ENCODE results near the gene B3GLCT.

The B3GLCT gene

DNA sequence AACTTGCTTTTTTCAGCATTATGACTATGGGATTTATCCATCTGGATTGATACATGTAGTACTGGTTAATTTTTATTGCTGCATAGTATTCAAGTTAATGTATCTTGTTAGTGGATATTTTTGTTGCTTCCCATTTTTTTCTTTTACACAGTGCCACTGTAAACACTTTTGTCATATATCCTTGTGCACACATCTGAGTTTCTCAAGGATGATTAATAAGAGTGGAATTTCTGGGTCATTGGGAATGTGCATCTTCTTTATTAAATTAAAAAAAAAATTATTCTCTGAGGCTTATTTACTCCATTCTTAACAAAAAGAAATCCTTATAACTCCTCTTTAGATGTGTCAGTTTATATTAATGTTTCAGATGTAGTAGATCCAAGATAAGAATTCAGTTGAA is 27.3 kb downstream of the B3GLCT start:
- H3K27me3 ChIP-seq (replicated peaks; ENCODE audit: insufficient read depth, low read length) = no peaks in the 10 kb centered on the region
- no peaks in the 10 kb centered on the region for H3K9me2 ChIP-seq (replicated peaks; ENCODE audit: insufficient read depth, low read length)
- TF ChIP-seq, protein P1, sequence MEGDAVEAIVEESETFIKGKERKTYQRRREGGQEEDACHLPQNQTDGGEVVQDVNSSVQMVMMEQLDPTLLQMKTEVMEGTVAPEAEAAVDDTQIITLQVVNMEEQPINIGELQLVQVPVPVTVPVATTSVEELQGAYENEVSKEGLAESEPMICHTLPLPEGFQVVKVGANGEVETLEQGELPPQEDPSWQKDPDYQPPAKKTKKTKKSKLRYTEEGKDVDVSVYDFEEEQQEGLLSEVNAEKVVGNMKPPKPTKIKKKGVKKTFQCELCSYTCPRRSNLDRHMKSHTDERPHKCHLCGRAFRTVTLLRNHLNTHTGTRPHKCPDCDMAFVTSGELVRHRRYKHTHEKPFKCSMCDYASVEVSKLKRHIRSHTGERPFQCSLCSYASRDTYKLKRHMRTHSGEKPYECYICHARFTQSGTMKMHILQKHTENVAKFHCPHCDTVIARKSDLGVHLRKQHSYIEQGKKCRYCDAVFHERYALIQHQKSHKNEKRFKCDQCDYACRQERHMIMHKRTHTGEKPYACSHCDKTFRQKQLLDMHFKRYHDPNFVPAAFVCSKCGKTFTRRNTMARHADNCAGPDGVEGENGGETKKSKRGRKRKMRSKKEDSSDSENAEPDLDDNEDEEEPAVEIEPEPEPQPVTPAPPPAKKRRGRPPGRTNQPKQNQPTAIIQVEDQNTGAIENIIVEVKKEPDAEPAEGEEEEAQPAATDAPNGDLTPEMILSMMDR (IDR thresholded peaks at IDR 0.05; ENCODE audit: low read length) = no peak
- TF ChIP-seq EZH2phosphoT487 (IDR thresholded peaks at IDR 0.05; ENCODE audit: low read length) (no peak), EZH2 (optimal IDR thresholded peaks at IDR 0.05; ENCODE audit: low read depth, low read length) (no peak)
- no peaks in the 10 kb centered on the region for H3K4me1 ChIP-seq (ENCODE audit: low read length)
- no peak overlapping the region for H3K4me3 ChIP-seq (ENCODE audit: low read length)
- no peaks in the 10 kb centered on the region for H3F3A ChIP-seq (ENCODE audit: insufficient read depth, low read length)
- H4K20me1 ChIP-seq (ENCODE audit: insufficient read depth, low read length) = no peaks in the 10 kb centered on the region
- no peak overlapping the region for H2AFZ ChIP-seq (ENCODE audit: low read length)
- no peak overlapping the region for H3K4me2 ChIP-seq (ENCODE audit: low read depth, low read length)
- no peak overlapping the region for H3K9ac ChIP-seq (ENCODE audit: low read length)
- H3K27ac ChIP-seq (ENCODE audit: low read length) = no peak overlapping the region
- no peaks in the 10 kb centered on the region for H3K36me3 ChIP-seq (replicated peaks; ENCODE audit: insufficient read depth, low read length)
- no peaks in the 10 kb centered on the region for H3K79me2 ChIP-seq (ENCODE audit: low read length)
- no peaks in the 10 kb centered on the region for H3K9me3 ChIP-seq (replicated peaks; ENCODE audit: insufficient read depth, low read length)
- DNase-seq = no peak

DNA sequence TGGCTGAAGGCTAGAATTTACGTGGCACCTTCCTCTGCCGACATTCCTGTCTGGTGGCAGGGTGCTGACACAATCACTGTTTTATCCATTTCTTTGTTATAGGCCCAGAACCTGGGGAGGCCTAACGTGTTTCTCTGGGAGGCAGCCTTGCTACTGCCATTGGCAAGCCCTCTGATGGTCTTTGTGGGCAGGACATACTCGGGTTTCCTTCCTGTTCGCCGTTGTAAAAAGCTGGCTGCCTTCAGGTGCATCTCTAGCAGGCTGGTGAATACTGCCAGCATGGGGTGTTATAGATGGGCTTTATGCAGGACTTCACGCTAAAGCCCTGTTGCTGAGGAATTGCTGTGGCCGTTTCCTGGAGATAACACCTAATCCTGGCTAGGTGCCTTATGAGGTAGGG is 28.1 kb downstream of the B3GLCT start:
- Histone ChIP-seq H3K79me2 (ENCODE audit: low read length) (no peaks in the 10 kb centered on the region), H3K9me3 (replicated peaks; ENCODE audit: insufficient read depth, low read length) (no peaks in the 10 kb centered on the region), H3K4me1 (ENCODE audit: low read length) (no peaks in the 10 kb centered on the region), H2AFZ (ENCODE audit: low read length) (no peak overlapping the region), H3K27ac (ENCODE audit: low read length) (no peak overlapping the region), H3K9ac (ENCODE audit: low read length) (no peak overlapping the region), H3K4me2 (ENCODE audit: low read depth, low read length) (no peak overlapping the region), H3K27me3 (replicated peaks; ENCODE audit: insufficient read depth, low read length) (no peaks in the 10 kb centered on the region), H3K9me2 (replicated peaks; ENCODE audit: insufficient read depth, low read length) (no peaks in the 10 kb centered on the region), H3F3A (ENCODE audit: insufficient read depth, low read length) (no peaks in the 10 kb centered on the region), H3K4me3 (ENCODE audit: low read length) (no peak overlapping the region), H4K20me1 (ENCODE audit: insufficient read depth, low read length) (no peaks in the 10 kb centered on the region), H3K36me3 (replicated peaks; ENCODE audit: insufficient read depth, low read length) (no peaks in the 10 kb centered on the region)
- DNase-seq = no peak
- TF ChIP-seq, protein P1 (IDR thresholded peaks at IDR 0.05; ENCODE audit: low read length) = no peak
- TF ChIP-seq EZH2phosphoT487 (IDR thresholded peaks at IDR 0.05; ENCODE audit: low read length) (no peak), EZH2 (optimal IDR thresholded peaks at IDR 0.05; ENCODE audit: low read depth, low read length) (no peak)

DNA sequence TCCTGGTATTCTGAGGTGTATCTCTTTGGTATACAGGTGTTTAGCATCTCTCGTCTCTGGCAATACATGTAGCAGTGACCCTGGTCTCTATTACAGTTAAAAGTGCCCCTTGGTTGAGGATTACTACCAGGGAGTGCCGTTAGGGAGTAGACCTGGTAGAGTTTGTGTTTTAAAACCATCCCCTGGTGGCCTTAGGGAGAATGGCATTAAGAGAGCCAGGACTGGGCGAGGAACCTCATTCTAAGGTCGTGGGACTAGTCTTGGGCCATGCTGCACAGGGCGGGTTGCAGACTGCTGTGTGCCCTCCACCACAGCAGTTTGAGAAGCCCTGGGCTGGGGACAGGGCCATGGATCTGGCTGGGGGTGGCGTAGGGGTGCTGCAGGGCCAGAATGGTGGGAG is 35.0 kb downstream of the B3GLCT start:
- Histone ChIP-seq H3K4me1 (ENCODE audit: low read length) (no peaks in the 10 kb centered on the region), H3K4me3 (ENCODE audit: low read length) (no peak overlapping the region), H3F3A (ENCODE audit: insufficient read depth, low read length) (no peaks in the 10 kb centered on the region), H3K9me2 (replicated peaks; ENCODE audit: insufficient read depth, low read length) (no peaks in the 10 kb centered on the region), H2AFZ (ENCODE audit: low read length) (no peak overlapping the region), H3K36me3 (replicated peaks; ENCODE audit: insufficient read depth, low read length) (no peaks in the 10 kb centered on the region), H3K79me2 (ENCODE audit: low read length) (no peaks in the 10 kb centered on the region), H3K4me2 (ENCODE audit: low read depth, low read length) (no peak overlapping the region), H3K27ac (ENCODE audit: low read length) (no peak overlapping the region), H3K27me3 (replicated peaks; ENCODE audit: insufficient read depth, low read length) (no peaks in the 10 kb centered on the region), H3K9me3 (replicated peaks; ENCODE audit: insufficient read depth, low read length) (no peaks in the 10 kb centered on the region), H4K20me1 (ENCODE audit: insufficient read depth, low read length) (no peaks in the 10 kb centered on the region), H3K9ac (ENCODE audit: low read length) (no peak overlapping the region)
- DNase-seq = no peak
- TF ChIP-seq EZH2 (optimal IDR thresholded peaks at IDR 0.05; ENCODE audit: low read depth, low read length) (no peak), EZH2phosphoT487 (IDR thresholded peaks at IDR 0.05; ENCODE audit: low read length) (no peak)
- TF ChIP-seq, protein P1 (IDR thresholded peaks at IDR 0.05; ENCODE audit: low read length) = no peak
